Measurements from ENCODE around the gene HLCS.
"Not testable (repeated sequence)": the region's sequence is repeated elsewhere in the genome, so short reads cannot be mapped to it uniquely, and the experiment has no call there.

The HLCS gene

GRCh38 chr21:37001441-37001840 is 35.0 kb upstream of the HLCS start:
- TF ChIP-seq CTCF (IDR thresholded peaks at IDR 0.05; ENCODE audit: extremely low read depth, missing control alignments) = no peak
- no peak for DNase-seq (ENCODE audit: low spot score)

- DNase-seq (ENCODE audit: low spot score) = no peak
- no peak for TF ChIP-seq CTCF (IDR thresholded peaks at IDR 0.05; ENCODE audit: extremely low read depth, missing control alignments)
These were observed 33.9 kb upstream of the HLCS start for GRCh38 chr21:37000381-37000780.

GRCh38 chr21:36999131-36999898 is 32.8 kb upstream of the HLCS start:
- TF ChIP-seq CTCF (IDR thresholded peaks at IDR 0.05; ENCODE audit: extremely low read depth, missing control alignments) = no peak
- no peak for DNase-seq (ENCODE audit: low spot score)

- DNase-seq (ENCODE audit: low spot score) = not testable (repeated sequence)
These were observed 28.8 kb upstream of the HLCS start for GRCh38 chr21:36995285-36995684.

GRCh38 chr21:36994501-36995158 is 28.2 kb upstream of the HLCS start:
- DNase-seq (ENCODE audit: low spot score) = no peak
- no peak for TF ChIP-seq CTCF (IDR thresholded peaks at IDR 0.05; ENCODE audit: extremely low read depth, missing control alignments)

GRCh38 chr21:36992671-36993070 is 26.2 kb upstream of the HLCS start:
- DNase-seq (ENCODE audit: low spot score) = no peak
- no peak for TF ChIP-seq CTCF (IDR thresholded peaks at IDR 0.05; ENCODE audit: extremely low read depth, missing control alignments)

- DNase-seq (ENCODE audit: low spot score) = no peak
- TF ChIP-seq CTCF (IDR thresholded peaks at IDR 0.05; ENCODE audit: extremely low read depth, missing control alignments) = no peak
These were observed 24.2 kb upstream of the HLCS start for GRCh38 chr21:36990508-36991205.
